ENCODE measurements around the gene RAB1B. TPM values are rescaled to one million over a fixed set of nuclear protein-coding genes. Genes with fewer than 3 reads are reported as not detected.

The RAB1B gene
- total and polyA plus RNA-seq, 9 donors, result 54.6 to 140 (median 119) TPM

DNA sequence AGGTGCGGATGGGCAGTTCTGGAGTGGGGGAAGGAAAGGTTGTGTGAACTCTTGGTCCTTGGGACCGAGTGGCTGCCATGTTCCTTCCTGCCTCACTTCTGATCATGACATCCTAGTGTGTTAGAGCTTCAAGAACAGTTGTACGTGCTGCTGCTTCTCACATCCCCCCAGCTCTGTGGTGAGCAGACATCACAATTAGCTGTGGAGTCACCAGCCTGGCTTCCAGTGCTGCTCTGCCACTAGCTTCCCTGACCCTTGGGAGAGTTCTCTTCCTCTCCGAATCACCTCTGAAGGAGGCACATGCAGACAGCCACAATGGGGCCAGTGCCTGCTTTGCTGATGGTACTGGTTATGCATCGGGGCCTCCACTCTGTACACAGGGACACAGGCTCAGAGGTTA, 6.2 kb upstream of the RAB1B start:
- H3K9me3 ChIP-seq, result no peaks in the 10 kb centered on the region
- peaks cover 6% of the 10 kb centered on the region for H3K4me1 ChIP-seq (ENCODE audit: insufficient read depth)
- no peaks in the 10 kb centered on the region for H3K27me3 ChIP-seq
- H3K4me3 ChIP-seq, result no peak overlapping the region
- no peaks in the 10 kb centered on the region for H3K36me3 ChIP-seq
- TF ChIP-seq, protein P1, sequence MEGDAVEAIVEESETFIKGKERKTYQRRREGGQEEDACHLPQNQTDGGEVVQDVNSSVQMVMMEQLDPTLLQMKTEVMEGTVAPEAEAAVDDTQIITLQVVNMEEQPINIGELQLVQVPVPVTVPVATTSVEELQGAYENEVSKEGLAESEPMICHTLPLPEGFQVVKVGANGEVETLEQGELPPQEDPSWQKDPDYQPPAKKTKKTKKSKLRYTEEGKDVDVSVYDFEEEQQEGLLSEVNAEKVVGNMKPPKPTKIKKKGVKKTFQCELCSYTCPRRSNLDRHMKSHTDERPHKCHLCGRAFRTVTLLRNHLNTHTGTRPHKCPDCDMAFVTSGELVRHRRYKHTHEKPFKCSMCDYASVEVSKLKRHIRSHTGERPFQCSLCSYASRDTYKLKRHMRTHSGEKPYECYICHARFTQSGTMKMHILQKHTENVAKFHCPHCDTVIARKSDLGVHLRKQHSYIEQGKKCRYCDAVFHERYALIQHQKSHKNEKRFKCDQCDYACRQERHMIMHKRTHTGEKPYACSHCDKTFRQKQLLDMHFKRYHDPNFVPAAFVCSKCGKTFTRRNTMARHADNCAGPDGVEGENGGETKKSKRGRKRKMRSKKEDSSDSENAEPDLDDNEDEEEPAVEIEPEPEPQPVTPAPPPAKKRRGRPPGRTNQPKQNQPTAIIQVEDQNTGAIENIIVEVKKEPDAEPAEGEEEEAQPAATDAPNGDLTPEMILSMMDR (IDR thresholded peaks at IDR 0.05), result no peak
- TF ChIP-seq EP300 (IDR thresholded peaks at IDR 0.05) (no peak), POLR2A (IDR thresholded peaks at IDR 0.05) (no peak)
- no peak overlapping the region for H3K27ac ChIP-seq
- 80 to 92% (median 91%) methylated on average over 5 of the region's 5 CpGs for WGBS, 3 donors
- intact Hi-C loops (cut with DNase I), result no loop called here
- DNase-seq, result no peak

DNA sequence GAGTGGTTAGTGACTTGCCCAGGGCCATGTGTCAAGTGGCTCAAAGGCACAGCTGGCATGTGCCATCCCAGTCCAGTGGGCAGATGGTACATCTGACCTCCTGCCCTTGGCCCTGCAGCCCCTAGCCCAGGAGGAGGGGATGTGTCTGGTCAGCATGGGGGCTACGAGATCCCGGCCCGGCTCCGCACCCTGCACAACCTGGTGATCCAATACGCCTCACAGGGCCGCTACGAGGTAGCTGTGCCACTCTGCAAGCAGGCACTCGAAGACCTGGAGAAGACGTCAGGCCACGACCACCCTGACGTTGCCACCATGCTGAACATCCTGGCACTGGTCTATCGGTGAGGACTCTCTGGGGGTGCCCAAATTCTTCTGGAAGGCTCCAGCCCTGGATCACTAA, 5.7 kb upstream of the RAB1B start:
- peaks cover 6% of the 10 kb centered on the region for H3K4me1 ChIP-seq (ENCODE audit: insufficient read depth)
- no peak overlapping the region for H3K27ac ChIP-seq
- no peaks in the 10 kb centered on the region for H3K36me3 ChIP-seq
- no peak for DNase-seq
- no peaks in the 10 kb centered on the region for H3K27me3 ChIP-seq
- intact Hi-C loops (cut with DNase I), result no loop called here
- TF ChIP-seq, protein P1 (IDR thresholded peaks at IDR 0.05), result no peak
- TF ChIP-seq POLR2A (IDR thresholded peaks at IDR 0.05) (no peak), EP300 (IDR thresholded peaks at IDR 0.05) (no peak)
- H3K9me3 ChIP-seq, result no peaks in the 10 kb centered on the region
- H3K4me3 ChIP-seq, result no peak overlapping the region
- WGBS, 3 donors, result 89 to 92% (median 91%) methylated on average over 11 to 12 of the region's 12 CpGs

DNA sequence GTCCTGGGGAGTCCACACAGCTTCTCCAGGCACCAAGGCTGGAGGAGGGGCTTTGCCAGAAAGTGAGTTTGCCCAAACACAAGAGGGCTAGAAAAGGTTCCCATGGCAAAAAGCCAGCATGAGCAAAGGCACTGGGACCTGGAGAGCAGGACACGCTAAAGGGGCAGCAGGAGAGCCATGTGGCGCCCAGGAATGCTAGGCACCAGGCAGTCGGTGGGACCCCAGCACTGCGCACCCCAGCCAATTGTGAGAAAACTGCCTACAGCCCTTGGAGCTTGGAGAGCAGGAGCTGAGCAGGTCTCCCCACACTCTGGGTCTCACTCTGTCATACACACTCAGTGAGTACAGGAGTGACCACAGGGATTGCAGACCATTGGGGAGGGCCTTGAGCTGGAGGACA, 5.2 kb upstream of the RAB1B start:
- Histone ChIP-seq H3K36me3 (no peaks in the 10 kb centered on the region), H3K27ac (no peak overlapping the region), H3K4me3 (no peak overlapping the region), H3K4me1 (ENCODE audit: insufficient read depth) (peaks cover 6% of the 10 kb centered on the region), H3K27me3 (no peaks in the 10 kb centered on the region), H3K9me3 (no peaks in the 10 kb centered on the region)
- 88 to 96% (median 90%) methylated on average over 4 of the region's 4 CpGs for WGBS, 3 donors
- no peak for DNase-seq
- intact Hi-C loops (cut with DNase I), result no loop called here
- TF ChIP-seq EP300 (IDR thresholded peaks at IDR 0.05) (no peak), POLR2A (IDR thresholded peaks at IDR 0.05) (no peak)
- TF ChIP-seq, protein P1 (IDR thresholded peaks at IDR 0.05), result no peak

DNA sequence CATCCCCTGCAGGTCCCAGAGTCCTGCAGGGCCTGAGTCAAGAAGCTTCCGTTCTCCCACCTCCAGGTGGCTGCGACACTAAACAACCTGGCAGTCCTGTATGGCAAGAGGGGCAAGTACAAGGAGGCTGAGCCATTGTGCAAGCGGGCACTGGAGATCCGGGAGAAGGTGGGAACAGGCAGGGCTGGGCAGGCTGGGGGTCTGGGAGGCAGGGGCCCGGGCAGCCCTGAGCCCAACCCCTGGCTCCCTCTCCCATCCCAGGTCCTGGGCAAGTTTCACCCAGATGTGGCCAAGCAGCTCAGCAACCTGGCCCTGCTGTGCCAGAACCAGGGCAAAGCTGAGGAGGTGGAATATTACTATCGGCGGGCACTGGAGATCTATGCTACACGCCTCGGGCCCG, 4.7 kb upstream of the RAB1B start:
- no peaks in the 10 kb centered on the region for H3K36me3 ChIP-seq

More for the DNA sequence above, 4.7 kb upstream of the RAB1B start:
- intact Hi-C loops (cut with DNase I), result no loop called here
- TF ChIP-seq EP300 (IDR thresholded peaks at IDR 0.05) (no peak), POLR2A (IDR thresholded peaks at IDR 0.05) (no peak)
- TF ChIP-seq, protein P1 (IDR thresholded peaks at IDR 0.05), result no peak
- H3K9me3 ChIP-seq, result no peaks in the 10 kb centered on the region
- H3K4me1 ChIP-seq (ENCODE audit: insufficient read depth), result peaks cover 3% of the 10 kb centered on the region
- no peak overlapping the region for H3K27ac ChIP-seq
- DNase-seq, result no peak
- H3K4me3 ChIP-seq, result no peak overlapping the region
- no peaks in the 10 kb centered on the region for H3K27me3 ChIP-seq
- 92 to 96% (median 94%) methylated on average over 10 of the region's 10 CpGs for WGBS, 3 donors
